Large intestine (tissue), 3 donors: ENCODE data around the gene IFNG-AS1. TPM values are rescaled to one million over a fixed set of nuclear protein-coding genes. Genes with fewer than 3 reads are reported as not detected.

Source experiments
- DNase-seq, 2 donors: peaks; one replicate each; pipeline versions ENCODE4 v3.0.0 to v3.0.0-alpha.2; 2013
- H3K27ac ChIP-seq: one replicate; pipeline ENCODE4 v1.5.1; 2013; ENCODE audit warnings: low read length
- H3K27me3 ChIP-seq: 2 replicates; pipeline ENCODE4 v1.6.1; 2013; ENCODE audit warnings: low read length; ENCODE audit not compliant: control insufficient read depth, insufficient read depth
- H3K36me3 ChIP-seq: 2 replicates; pipeline ENCODE4 v1.6.1; 2013; ENCODE audit warnings: low read length; ENCODE audit not compliant: control insufficient read depth, insufficient read depth
- H3K4me1 ChIP-seq: one replicate; pipeline ENCODE4 v1.6.1; 2013; ENCODE audit warnings: low read length; ENCODE audit not compliant: control insufficient read depth, insufficient read depth
- H3K4me3 ChIP-seq: one replicate; pipeline ENCODE4 v1.5.1; 2013; ENCODE audit warnings: low read length
- H3K9me3 ChIP-seq: one replicate; pipeline ENCODE4 v1.6.1; 2013; ENCODE audit warnings: mild to moderate bottlenecking, low read depth, low read length, moderate library complexity; ENCODE audit not compliant: control insufficient read depth
- WGBS: methylation state at CpG from one replicate; pipeline ENCODE4 v1.1.5; 2013; ENCODE audit warnings: low lambda C conversion rate; ENCODE audit not compliant: insufficient coverage; 5-methylcytosine and 5-hydroxymethylcytosine counted together
- polyA plus RNA-seq: library from polyadenylated mRNA; unstranded; fragments of 120-200 nt; gene quantifications from one replicate; pipeline ENCODE4 v1.2.1, GENCODE V29; 2013

The IFNG-AS1 gene
- polyA plus RNA-seq, 1 donor, result 0.13 TPM

DNA sequence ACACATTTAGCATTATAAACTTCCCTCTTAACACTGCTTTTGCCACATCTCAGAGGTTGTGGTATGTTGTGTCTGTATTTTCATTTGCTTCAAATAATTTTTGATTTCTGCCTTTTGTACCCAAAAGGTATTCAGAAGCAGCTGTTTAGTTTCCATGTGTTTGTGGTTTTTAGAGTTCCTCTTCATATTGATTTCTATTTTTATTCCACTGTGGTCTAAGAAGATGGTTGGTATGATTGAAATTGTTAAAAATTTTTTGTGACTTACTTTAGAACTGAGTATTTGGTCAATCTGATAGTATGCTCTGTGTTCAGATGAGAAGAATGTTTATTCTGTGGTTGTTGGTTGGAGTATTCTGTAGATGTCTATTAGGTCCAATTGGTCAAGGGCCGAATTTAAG is 76.4 kb downstream of the IFNG-AS1 start:
- Histone ChIP-seq H3K9me3 (peaks cover 7% of the 10 kb centered on the region), H3K27ac (no peak overlapping the region), H3K36me3 (no peaks in the 10 kb centered on the region), H3K4me1 (no peaks in the 10 kb centered on the region), H3K4me3 (no peak overlapping the region), H3K27me3 (no peaks in the 10 kb centered on the region)
- no peak for DNase-seq
- no CpG with 5 or more reads among the region's 1 CpG for WGBS

DNA sequence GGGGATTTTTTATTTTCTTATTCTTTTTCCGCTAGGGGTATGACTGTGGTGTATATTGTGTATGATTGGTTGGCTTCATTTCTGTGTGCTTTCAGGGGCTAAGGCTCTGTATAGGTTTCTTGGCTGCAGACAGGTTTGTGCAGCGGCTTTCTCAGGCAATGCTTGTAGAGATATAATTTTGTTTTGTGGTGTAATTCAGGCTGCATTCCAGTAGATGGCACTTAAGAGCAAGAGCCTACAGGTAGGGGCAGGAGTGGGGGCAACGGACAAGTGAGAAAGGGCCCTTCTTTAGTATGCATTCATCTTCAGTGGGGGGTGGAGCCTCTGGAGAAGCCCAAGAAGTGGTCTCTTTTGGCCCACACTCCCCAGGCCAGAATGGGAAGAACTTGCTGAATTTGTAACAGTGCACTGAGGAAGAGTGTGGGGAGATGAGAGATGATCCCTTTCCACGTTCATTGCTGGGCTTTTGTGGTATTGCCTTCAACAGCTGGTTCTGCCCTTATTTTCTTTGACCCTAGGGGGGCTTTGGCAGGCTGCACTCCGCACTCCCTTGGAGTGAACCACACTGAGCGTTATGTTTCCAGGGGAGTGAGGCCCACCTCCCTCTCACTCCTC is 78.6 kb downstream of the IFNG-AS1 start:
- no CpG with 5 or more reads among the region's 6 CpGs for WGBS
- Histone ChIP-seq H3K9me3 (peaks cover 7% of the 10 kb centered on the region), H3K27ac (no peak overlapping the region), H3K4me3 (no peak overlapping the region), H3K4me1 (no peaks in the 10 kb centered on the region), H3K36me3 (no peaks in the 10 kb centered on the region), H3K27me3 (no peaks in the 10 kb centered on the region)
- DNase-seq, result no peak

DNA sequence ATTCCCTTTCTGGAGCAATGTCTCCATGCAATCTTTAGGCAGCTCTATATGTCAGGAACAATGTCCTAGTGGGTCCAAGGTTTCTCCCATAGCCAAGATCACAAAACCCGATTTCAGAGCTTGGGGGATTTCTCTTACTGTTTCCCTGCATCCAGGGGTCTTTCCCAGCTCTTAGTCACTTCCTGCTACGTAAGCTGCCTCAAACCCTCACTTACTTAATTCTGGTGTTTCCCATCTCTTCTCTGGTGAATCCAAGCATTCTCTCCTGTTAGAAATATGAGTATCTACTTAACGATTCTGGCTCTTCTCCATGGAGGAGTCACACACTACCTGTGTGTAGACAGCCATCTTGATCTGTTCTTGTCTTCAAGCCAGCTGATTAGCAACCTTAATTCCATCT is 80.0 kb downstream of the IFNG-AS1 start:
- peaks cover 7% of the 10 kb centered on the region for H3K9me3 ChIP-seq
- peaks cover under 1% of the 10 kb centered on the region for H3K4me1 ChIP-seq
- no peak overlapping the region for H3K27ac ChIP-seq
- H3K36me3 ChIP-seq, result no peaks in the 10 kb centered on the region
- no peaks in the 10 kb centered on the region for H3K27me3 ChIP-seq
- DNase-seq, result no peak
- WGBS, result no CpG with 5 or more reads among the region's 3 CpGs
- no peak overlapping the region for H3K4me3 ChIP-seq

Other genes starting within 250 kb of the IFNG-AS1 start
- gene IFNG, start 170.3 kb downstream of the IFNG-AS1 start, polyA plus RNA-seq, result 0.13 TPM
- gene IL26, start 236.4 kb downstream of the IFNG-AS1 start, polyA plus RNA-seq, result 0.10 TPM